ENCODE measurements around the gene SNX20.

DNA sequence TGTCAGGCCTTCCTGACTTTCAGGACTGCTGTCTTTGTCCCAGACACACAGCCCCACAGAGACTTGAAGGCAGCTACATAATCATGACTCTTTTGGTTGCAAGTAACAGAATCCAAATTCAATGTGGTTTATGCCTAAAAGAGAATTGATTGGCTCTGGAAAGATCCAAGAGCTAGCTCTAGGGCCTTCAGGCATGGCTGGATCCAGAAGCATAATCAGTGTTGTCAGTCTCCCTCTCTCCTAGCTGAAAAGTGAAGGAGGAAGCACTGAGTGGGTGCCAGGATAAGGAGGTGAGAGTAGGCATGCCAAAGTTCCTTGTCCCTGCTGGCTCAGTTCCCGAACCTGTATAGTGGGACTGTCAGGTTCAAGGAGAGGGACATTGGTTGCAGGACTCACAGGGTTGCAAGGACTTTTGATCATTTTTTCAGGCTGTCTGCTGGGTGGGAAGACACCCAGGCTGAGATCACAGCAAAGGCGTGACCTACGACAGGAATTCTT, 25.5 kb downstream of the SNX20 start:
- TF ChIP-seq POLR2AphosphoS5 (IDR thresholded peaks at IDR 0.05; ENCODE audit: insufficient read depth, low read depth, low read length), result no peak
- no peak for TF ChIP-seq GATA2 (IDR thresholded peaks at IDR 0.05; ENCODE audit: insufficient read depth, insufficient read length, low read depth, low read length)
- TF ChIP-seq, protein P1, sequence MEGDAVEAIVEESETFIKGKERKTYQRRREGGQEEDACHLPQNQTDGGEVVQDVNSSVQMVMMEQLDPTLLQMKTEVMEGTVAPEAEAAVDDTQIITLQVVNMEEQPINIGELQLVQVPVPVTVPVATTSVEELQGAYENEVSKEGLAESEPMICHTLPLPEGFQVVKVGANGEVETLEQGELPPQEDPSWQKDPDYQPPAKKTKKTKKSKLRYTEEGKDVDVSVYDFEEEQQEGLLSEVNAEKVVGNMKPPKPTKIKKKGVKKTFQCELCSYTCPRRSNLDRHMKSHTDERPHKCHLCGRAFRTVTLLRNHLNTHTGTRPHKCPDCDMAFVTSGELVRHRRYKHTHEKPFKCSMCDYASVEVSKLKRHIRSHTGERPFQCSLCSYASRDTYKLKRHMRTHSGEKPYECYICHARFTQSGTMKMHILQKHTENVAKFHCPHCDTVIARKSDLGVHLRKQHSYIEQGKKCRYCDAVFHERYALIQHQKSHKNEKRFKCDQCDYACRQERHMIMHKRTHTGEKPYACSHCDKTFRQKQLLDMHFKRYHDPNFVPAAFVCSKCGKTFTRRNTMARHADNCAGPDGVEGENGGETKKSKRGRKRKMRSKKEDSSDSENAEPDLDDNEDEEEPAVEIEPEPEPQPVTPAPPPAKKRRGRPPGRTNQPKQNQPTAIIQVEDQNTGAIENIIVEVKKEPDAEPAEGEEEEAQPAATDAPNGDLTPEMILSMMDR (IDR thresholded peaks at IDR 0.05; ENCODE audit: extremely low read depth in 1 of 2, insufficient read depth in 1 of 2, low read depth in 1 of 2, low read length in 2 of 2), result no peak
- no peak for TF ChIP-seq POLR2A (IDR thresholded peaks at IDR 0.05; ENCODE audit: low read depth, low read length)
- TF ChIP-seq EZH2 (IDR thresholded peaks at IDR 0.05; ENCODE audit: borderline replicate concordance, low read depth, low read length, severe bottlenecking), result no peak
- TF ChIP-seq MYC (IDR thresholded peaks at IDR 0.05; ENCODE audit: low read depth, low read length), result no peak
- TF ChIP-seq, protein P2, sequence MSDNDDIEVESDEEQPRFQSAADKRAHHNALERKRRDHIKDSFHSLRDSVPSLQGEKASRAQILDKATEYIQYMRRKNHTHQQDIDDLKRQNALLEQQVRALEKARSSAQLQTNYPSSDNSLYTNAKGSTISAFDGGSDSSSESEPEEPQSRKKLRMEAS (IDR thresholded peaks at IDR 0.05; ENCODE audit: insufficient read depth, insufficient read length), result no peak
- TF ChIP-seq JUN (IDR thresholded peaks at IDR 0.05; ENCODE audit: borderline replicate concordance, insufficient read depth, insufficient read length, low read depth), result no peak
